Endothelial cell of umbilical vein (primary cell): ENCODE measurements around the gene PPP2CA. TPM values are rescaled to one million over a fixed set of nuclear protein-coding genes. Genes with fewer than 3 reads are reported as not detected.

ENCODE experiments used
- BruUV-seq: library from RNA; stranded (reverse); fragments of 400-500 nt; replicated peaks from 2 replicates; lab custom pipeline; 2021; lab: Mats Ljungman, UMichigan
- CTCF ChIA-PET: fragments of 300-600, 350-600 bp; sonication (Branson Sonifier 250); formaldehyde crosslinking; loops from one replicate; lab custom pipeline; 2021; ENCODE audit warnings: antibody characterized with exemption, inconsistent platforms; lab: Charles Lee
- POLR2A ChIA-PET: fragments of 300-600, 350-600 bp; sonication (Branson Sonifier 250); formaldehyde crosslinking; loops from one replicate; lab custom pipeline; 2021; ENCODE audit warnings: antibody characterized with exemption, inconsistent platforms; lab: Charles Lee
- DNase-seq: peaks from one replicate; pipeline ENCODE4 v3.0.0-alpha.2; 2011; ENCODE audit warnings: low read depth, low spot score
- FAIRE-seq: peaks from 2 replicates; lab custom pipeline; 2011; peaks lifted over from hg19 to GRCh38; lab: Jason Lieb, UNC
- H2AFZ ChIP-seq: 2 replicates; pipeline ENCODE4 v1.6.0; 2012; ENCODE audit warnings: low read depth, low read length, control low read depth, inconsistent platforms
- H3K27ac ChIP-seq: 2 replicates; pipeline ENCODE4 v1.5.1; 2011; ENCODE audit warnings: low read depth, mild to moderate bottlenecking, control low read depth, low read length, moderate library complexity; ENCODE audit not compliant: insufficient read depth
- H3K27me3 ChIP-seq, 2 experiments: 2 replicates each; pipeline versions ENCODE4 v1.6.0 to v1.6.1; 2011; ENCODE audit warnings: low read length in 2 of 2, mixed read lengths in 1 of 2; ENCODE audit not compliant: control insufficient read depth in 2 of 2, insufficient read depth in 2 of 2
- H3K36me3 ChIP-seq, 2 experiments: 2 replicates in 1 of 2; 3 replicates in 1 of 2; pipeline ENCODE4 v1.5.1; 2011; ENCODE audit warnings: low read length in 2 of 2, mild to moderate bottlenecking in 1 of 2, moderate library complexity in 1 of 2; ENCODE audit not compliant: control insufficient read depth in 2 of 2, insufficient read depth in 2 of 2; ENCODE audit errors: extremely low read depth in 1 of 2
- H3K4me1 ChIP-seq: 3 replicates; pipeline ENCODE4 v1.5.1; 2011; ENCODE audit warnings: mild to moderate bottlenecking, low read length; ENCODE audit not compliant: control insufficient read depth, insufficient read depth; ENCODE audit errors: extremely low read depth
- H3K4me2 ChIP-seq: 2 replicates; pipeline ENCODE4 v1.6.1; 2011; ENCODE audit warnings: low read length, control low read depth, mixed read lengths; ENCODE audit not compliant: insufficient read depth
- H3K4me3 ChIP-seq, 3 experiments: fragments of 200-600 bp in 1 of 3; sonication (generic), shearing (Covaris generic) in 1 of 3; replicated peaks in 1 of 3; 2 replicates each; pipeline ENCODE4 v1.5.1; 2011 to 2016; ENCODE audit warnings: control low read depth in 3 of 3, low read length in 3 of 3, mild to moderate bottlenecking in 2 of 3, inconsistent platforms in 1 of 3, low read depth in 1 of 3, moderate library complexity in 1 of 3; ENCODE audit not compliant: insufficient read depth in 1 of 3
- H3K79me2 ChIP-seq: 2 replicates; pipeline ENCODE4 v1.6.0; 2012; ENCODE audit warnings: low read length, inconsistent platforms; ENCODE audit not compliant: control insufficient read depth, insufficient read depth
- H3K9ac ChIP-seq: replicated peaks from 2 replicates; pipeline ENCODE3; 2011; ENCODE audit warnings: low read length, control low read depth; ENCODE audit not compliant: insufficient read depth; ENCODE audit errors: extremely low read depth
- H3K9me1 ChIP-seq: replicated peaks from 3 replicates; pipeline ENCODE4 v1.6.0; 2011; ENCODE audit warnings: mild to moderate bottlenecking, low read length; ENCODE audit not compliant: control insufficient read depth, insufficient read depth; ENCODE audit errors: extremely low read depth
- H3K9me3 ChIP-seq: replicated peaks from 2 replicates; pipeline ENCODE4 v1.5.1; 2012; ENCODE audit warnings: low read length, inconsistent platforms; ENCODE audit not compliant: control insufficient read depth, insufficient read depth
- H4K20me1 ChIP-seq: replicated peaks from 2 replicates; pipeline ENCODE3; 2011; ENCODE audit warnings: mild to moderate bottlenecking, low read length; ENCODE audit not compliant: control insufficient read depth, insufficient read depth; ENCODE audit errors: extremely low read depth
- EZH2 ChIP-seq: IDR thresholded peaks from 2 replicates; pipeline ENCODE4 v1.6.1; 2012; ENCODE audit warnings: borderline replicate concordance, low read depth, mild to moderate bottlenecking, moderate library complexity, low read length, inconsistent platforms; ENCODE audit not compliant: severe bottlenecking
- FOS ChIP-seq: IDR thresholded peaks from 2 replicates; pipeline ENCODE4 v1.6.1; 2011; ENCODE audit warnings: mild to moderate bottlenecking, low read length, moderate library complexity, borderline replicate concordance; ENCODE audit not compliant: insufficient read depth
- GATA2 ChIP-seq: IDR thresholded peaks from 2 replicates; pipeline ENCODE4 v1.7.0; 2011; ENCODE audit warnings: low read depth, mild to moderate bottlenecking, moderate library complexity, mixed read lengths, low read length; ENCODE audit not compliant: insufficient read length, insufficient read depth
- JUN ChIP-seq: IDR thresholded peaks from 2 replicates; pipeline ENCODE4 v1.6.1; 2011; ENCODE audit warnings: borderline replicate concordance, low read depth; ENCODE audit not compliant: insufficient read length, insufficient read depth
- MAX ChIP-seq: IDR thresholded peaks from 2 replicates; pipeline ENCODE4 v1.6.1; 2011; ENCODE audit not compliant: insufficient read depth, insufficient read length
- MYC ChIP-seq: IDR thresholded peaks from one replicate; pipeline ENCODE4 v1.6.1; 2011; ENCODE audit warnings: mild to moderate bottlenecking, low read depth, low read length
- POLR2A ChIP-seq: IDR thresholded peaks from 2 replicates; pipeline ENCODE4 v1.6.1; 2012; ENCODE audit warnings: low read depth, mild to moderate bottlenecking, control low read depth, low read length
- POLR2AphosphoS5 ChIP-seq: IDR thresholded peaks from 2 replicates; pipeline ENCODE4 v1.6.1; 2012; ENCODE audit warnings: low read depth, mild to moderate bottlenecking, control low read depth, low read length, moderate library complexity; ENCODE audit not compliant: insufficient read depth
- dilution Hi-C: fragments of 300-500 bp; cut with MboI; formaldehyde crosslinking; loops from one replicate; pipeline ENCODE4 v1.15.0; 2019; ENCODE audit warnings: low sequenced_read_pairs; ENCODE audit not compliant: extremely low pct_ligation_motif_present
- intact Hi-C: fragments of 100-400 bp; cut with micrococcal nuclease; formaldehyde crosslinking; loops from one replicate; pipeline ENCODE4 v1.10.0; 2022
- polyA plus RNA-seq, 4 experiments: library from polyadenylated mRNA; depleted of rRNA in 3 of 4; stranded (reverse) in 3 of 4; unstranded in 1 of 4; fragments of >200 nt; gene quantifications; 2 replicates each; pipeline versions ENCODE4 v1.2.1 to v1.2.3, GENCODE V29; 2011 to 2012; ENCODE audit warnings: missing spikeins in 1 of 4
- total RNA-seq: library from RNA; stranded (reverse); gene quantifications from 2 replicates; pipeline ENCODE4 v1.2.3, GENCODE V29; 2021
- TF ChIP-seq, protein P1 (sequence below), 2 donors: IDR thresholded peaks; 1 replicate in 1 of 2; 2 replicates in 1 of 2; pipeline ENCODE4 v1.5.1; 2011; ENCODE audit warnings: low read length in 2 of 2, mild to moderate bottlenecking in 2 of 2, moderate library complexity in 2 of 2, control low read depth in 1 of 2, inconsistent platforms in 1 of 2, low read depth in 1 of 2; ENCODE audit not compliant: insufficient read depth in 1 of 2; ENCODE audit errors: extremely low read depth in 1 of 2

PPP2CA gene
- total and polyA plus RNA-seq, 2 donors (not counting 3 experiments of a cell fraction or from before 2014, with no cell fraction given) = 107 to 183 TPM

GRCh38 chr5:134171972-134172371 is 53.9 kb downstream of the PPP2CA start:
- intact Hi-C loops (no loop called here), dilution Hi-C loops (no loop called here)
- no peaks in the 10 kb centered on the region for H3K27me3 ChIP-seq
- TF ChIP-seq, protein P1, sequence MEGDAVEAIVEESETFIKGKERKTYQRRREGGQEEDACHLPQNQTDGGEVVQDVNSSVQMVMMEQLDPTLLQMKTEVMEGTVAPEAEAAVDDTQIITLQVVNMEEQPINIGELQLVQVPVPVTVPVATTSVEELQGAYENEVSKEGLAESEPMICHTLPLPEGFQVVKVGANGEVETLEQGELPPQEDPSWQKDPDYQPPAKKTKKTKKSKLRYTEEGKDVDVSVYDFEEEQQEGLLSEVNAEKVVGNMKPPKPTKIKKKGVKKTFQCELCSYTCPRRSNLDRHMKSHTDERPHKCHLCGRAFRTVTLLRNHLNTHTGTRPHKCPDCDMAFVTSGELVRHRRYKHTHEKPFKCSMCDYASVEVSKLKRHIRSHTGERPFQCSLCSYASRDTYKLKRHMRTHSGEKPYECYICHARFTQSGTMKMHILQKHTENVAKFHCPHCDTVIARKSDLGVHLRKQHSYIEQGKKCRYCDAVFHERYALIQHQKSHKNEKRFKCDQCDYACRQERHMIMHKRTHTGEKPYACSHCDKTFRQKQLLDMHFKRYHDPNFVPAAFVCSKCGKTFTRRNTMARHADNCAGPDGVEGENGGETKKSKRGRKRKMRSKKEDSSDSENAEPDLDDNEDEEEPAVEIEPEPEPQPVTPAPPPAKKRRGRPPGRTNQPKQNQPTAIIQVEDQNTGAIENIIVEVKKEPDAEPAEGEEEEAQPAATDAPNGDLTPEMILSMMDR (IDR thresholded peaks at IDR 0.05; ENCODE audit: extremely low read depth in 1 of 2, insufficient read depth in 1 of 2, low read depth in 1 of 2, low read length in 2 of 2) = no peak
- TF ChIP-seq MAX (no peak), POLR2A (no peak), EZH2 (no peak), POLR2AphosphoS5 (no peak), MYC (no peak), GATA2 (no peak), JUN (no peak), FOS (no peak)
- ChIA-PET POLR2A (no interaction called here), CTCF (no interaction called here)
- H3K79me2 ChIP-seq = peaks cover 83% of the 10 kb centered on the region
- no peaks in the 10 kb centered on the region for H3K9me1 ChIP-seq
- DNase-seq (no peak), FAIRE-seq (no peak)
- no TSS peak for BruUV-seq
- no peak overlapping the region for H3K4me3 ChIP-seq
- no peak overlapping the region for H3K4me2 ChIP-seq
- no peak overlapping the region for H3K27ac ChIP-seq
- H3K4me1 ChIP-seq = peaks cover 14% of the 10 kb centered on the region
- no peaks in the 10 kb centered on the region for H3K9me3 ChIP-seq
- no peak overlapping the region for H3K9ac ChIP-seq
- no peak overlapping the region for H2AFZ ChIP-seq
- peaks cover 23% of the 10 kb centered on the region for H4K20me1 ChIP-seq
- peaks cover 9 to 32% of the 10 kb centered on the region in 2 experiments for H3K36me3 ChIP-seq
